WTC11 (cell line): ENCODE measurements around the gene MAGED1.

Experiments
- ATF1 ChIP-seq: sonication (generic); formaldehyde crosslinking; IDR thresholded peaks from 2 replicates; pipeline ENCODE4 v1.8.1; 2023; ENCODE audit warnings: mild to moderate bottlenecking, moderate library complexity, missing genetic modification reagents
- CBFB ChIP-seq: sonication (generic); formaldehyde crosslinking; IDR thresholded peaks from 2 replicates; pipeline ENCODE4 v1.8.1; 2022; ENCODE audit warnings: mild to moderate bottlenecking, low read depth, missing genetic modification reagents
- HMGA2 ChIP-seq: fragments of 250-450 bp; sonication (Bioruptor Pico); IDR thresholded peaks from 2 replicates; pipeline ENCODE4 v1.4.0; 2021; ENCODE audit warnings: mild to moderate bottlenecking, moderate library complexity
- JAZF1 ChIP-seq: fragments of 250-450 bp; sonication (Bioruptor Pico); IDR thresholded peaks from 2 replicates; pipeline ENCODE4 v1.9.0; 2021; ENCODE audit warnings: moderate library complexity, mild to moderate bottlenecking, inconsistent platforms
- PRRX2 ChIP-seq: fragments of 250-450 bp; sonication (Bioruptor Pico); IDR thresholded peaks from 2 replicates; pipeline ENCODE4 v1.8.0; 2021; ENCODE audit warnings: mild to moderate bottlenecking
- TCF7 ChIP-seq: sonication (generic); formaldehyde crosslinking; IDR thresholded peaks from 2 replicates; pipeline ENCODE4 v1.8.0; 2022; ENCODE audit warnings: mild to moderate bottlenecking, low read depth, missing genetic modification reagents, moderate library complexity
- TP53 ChIP-seq: sonication (generic); formaldehyde crosslinking; IDR thresholded peaks from 2 replicates; pipeline ENCODE4 v1.8.1; 2023; ENCODE audit warnings: mild to moderate bottlenecking, missing genetic modification reagents
- ZNF232 ChIP-seq: sonication (generic); formaldehyde crosslinking; IDR thresholded peaks from 2 replicates; pipeline ENCODE4 v1.8.0; 2022; ENCODE audit warnings: mild to moderate bottlenecking, missing genetic modification reagents
- ZNF423 ChIP-seq: fragments of 250-450 bp; sonication (Bioruptor Pico); IDR thresholded peaks from 2 replicates; pipeline ENCODE4 v2.1.2; 2022; ENCODE audit warnings: mild to moderate bottlenecking, moderate library complexity
- TF ChIP-seq, protein P1 (sequence below): fragments of 200-600 bp; IDR thresholded peaks from 2 replicates; pipeline ENCODE4 v1.8.0; 2022; ENCODE audit warnings: antibody characterized with exemption
- TF ChIP-seq, protein P2 (sequence below): sonication (generic); formaldehyde crosslinking; IDR thresholded peaks from 2 replicates; pipeline ENCODE4 v1.8.1; 2022; ENCODE audit warnings: low read depth, missing genetic modification reagents, borderline replicate concordance
- TF ChIP-seq, protein P3 (sequence below): fragments of 250-450 bp; sonication (Bioruptor Pico); IDR thresholded peaks from 2 replicates; pipeline ENCODE4 v1.9.0; 2021; ENCODE audit warnings: mild to moderate bottlenecking, borderline replicate concordance
- TF ChIP-seq, protein P4 (sequence below): sonication (generic); formaldehyde crosslinking; IDR thresholded peaks from 2 replicates; pipeline ENCODE4 v1.8.1; 2022; ENCODE audit warnings: mild to moderate bottlenecking, moderate library complexity, missing genetic modification reagents

DNA sequence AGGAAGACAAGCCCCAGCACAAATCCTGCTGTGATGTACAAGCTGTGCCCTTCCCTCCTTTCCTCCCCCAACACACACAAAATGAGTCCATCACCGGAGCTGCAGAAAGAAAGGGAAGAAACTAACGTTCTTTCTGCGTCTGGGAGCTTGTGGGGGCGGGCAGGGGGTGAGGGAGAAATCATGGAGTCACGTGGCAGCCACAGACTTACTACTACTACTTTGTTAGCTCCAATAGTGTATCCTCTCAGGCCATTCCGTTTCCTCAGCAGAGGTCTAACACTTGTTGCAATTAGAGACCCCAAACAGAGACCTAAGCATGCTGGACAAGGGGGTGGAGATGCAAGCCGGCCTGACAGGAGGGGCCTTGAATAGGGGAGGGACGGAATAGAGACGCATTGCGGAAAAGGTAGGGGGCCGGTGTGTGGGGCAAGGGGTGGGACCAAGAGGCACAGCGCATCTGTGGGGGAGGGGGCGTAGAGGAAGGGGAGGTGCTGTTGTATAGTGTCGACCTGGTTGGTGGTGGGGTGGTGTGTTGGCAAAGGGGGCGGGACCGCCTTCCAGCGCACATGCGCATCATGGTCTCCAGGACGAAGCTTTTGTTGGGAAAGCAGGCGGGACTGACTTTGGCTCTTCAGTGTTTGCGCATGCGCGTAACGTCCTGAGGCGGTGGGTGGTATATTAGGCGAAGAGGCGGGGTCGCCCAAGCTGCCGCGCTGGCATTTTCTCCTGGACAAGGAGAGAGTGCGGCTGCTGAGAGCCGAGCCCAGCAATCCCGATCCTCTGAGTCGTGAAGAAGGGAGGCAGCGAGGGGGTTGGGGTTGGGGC, at the start of gene MAGED1:
- TF ChIP-seq, protein P1, sequence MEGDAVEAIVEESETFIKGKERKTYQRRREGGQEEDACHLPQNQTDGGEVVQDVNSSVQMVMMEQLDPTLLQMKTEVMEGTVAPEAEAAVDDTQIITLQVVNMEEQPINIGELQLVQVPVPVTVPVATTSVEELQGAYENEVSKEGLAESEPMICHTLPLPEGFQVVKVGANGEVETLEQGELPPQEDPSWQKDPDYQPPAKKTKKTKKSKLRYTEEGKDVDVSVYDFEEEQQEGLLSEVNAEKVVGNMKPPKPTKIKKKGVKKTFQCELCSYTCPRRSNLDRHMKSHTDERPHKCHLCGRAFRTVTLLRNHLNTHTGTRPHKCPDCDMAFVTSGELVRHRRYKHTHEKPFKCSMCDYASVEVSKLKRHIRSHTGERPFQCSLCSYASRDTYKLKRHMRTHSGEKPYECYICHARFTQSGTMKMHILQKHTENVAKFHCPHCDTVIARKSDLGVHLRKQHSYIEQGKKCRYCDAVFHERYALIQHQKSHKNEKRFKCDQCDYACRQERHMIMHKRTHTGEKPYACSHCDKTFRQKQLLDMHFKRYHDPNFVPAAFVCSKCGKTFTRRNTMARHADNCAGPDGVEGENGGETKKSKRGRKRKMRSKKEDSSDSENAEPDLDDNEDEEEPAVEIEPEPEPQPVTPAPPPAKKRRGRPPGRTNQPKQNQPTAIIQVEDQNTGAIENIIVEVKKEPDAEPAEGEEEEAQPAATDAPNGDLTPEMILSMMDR, result no peak
- TF ChIP-seq ATF1 (CRISPR knock-in tag) (no peak), ZNF232 (no peak), TCF7 (CRISPR knock-in tag) (no peak), PRRX2 (CRISPR knock-in tag) (no peak), JAZF1 (CRISPR knock-in tag) (no peak), TP53 (CRISPR knock-in tag) (no peak), ZNF423 (CRISPR knock-in tag) (no peak), HMGA2 (CRISPR knock-in tag) (no peak), CBFB (CRISPR knock-in tag) (0 out of 2 replicates have a peak, but pooled peaks have one; percentile 25)
- TF ChIP-seq, protein P2, sequence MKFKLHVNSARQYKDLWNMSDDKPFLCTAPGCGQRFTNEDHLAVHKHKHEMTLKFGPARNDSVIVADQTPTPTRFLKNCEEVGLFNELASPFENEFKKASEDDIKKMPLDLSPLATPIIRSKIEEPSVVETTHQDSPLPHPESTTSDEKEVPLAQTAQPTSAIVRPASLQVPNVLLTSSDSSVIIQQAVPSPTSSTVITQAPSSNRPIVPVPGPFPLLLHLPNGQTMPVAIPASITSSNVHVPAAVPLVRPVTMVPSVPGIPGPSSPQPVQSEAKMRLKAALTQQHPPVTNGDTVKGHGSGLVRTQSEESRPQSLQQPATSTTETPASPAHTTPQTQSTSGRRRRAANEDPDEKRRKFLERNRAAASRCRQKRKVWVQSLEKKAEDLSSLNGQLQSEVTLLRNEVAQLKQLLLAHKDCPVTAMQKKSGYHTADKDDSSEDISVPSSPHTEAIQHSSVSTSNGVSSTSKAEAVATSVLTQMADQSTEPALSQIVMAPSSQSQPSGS (CRISPR knock-in tag), result no peak
- TF ChIP-seq, protein P3, sequence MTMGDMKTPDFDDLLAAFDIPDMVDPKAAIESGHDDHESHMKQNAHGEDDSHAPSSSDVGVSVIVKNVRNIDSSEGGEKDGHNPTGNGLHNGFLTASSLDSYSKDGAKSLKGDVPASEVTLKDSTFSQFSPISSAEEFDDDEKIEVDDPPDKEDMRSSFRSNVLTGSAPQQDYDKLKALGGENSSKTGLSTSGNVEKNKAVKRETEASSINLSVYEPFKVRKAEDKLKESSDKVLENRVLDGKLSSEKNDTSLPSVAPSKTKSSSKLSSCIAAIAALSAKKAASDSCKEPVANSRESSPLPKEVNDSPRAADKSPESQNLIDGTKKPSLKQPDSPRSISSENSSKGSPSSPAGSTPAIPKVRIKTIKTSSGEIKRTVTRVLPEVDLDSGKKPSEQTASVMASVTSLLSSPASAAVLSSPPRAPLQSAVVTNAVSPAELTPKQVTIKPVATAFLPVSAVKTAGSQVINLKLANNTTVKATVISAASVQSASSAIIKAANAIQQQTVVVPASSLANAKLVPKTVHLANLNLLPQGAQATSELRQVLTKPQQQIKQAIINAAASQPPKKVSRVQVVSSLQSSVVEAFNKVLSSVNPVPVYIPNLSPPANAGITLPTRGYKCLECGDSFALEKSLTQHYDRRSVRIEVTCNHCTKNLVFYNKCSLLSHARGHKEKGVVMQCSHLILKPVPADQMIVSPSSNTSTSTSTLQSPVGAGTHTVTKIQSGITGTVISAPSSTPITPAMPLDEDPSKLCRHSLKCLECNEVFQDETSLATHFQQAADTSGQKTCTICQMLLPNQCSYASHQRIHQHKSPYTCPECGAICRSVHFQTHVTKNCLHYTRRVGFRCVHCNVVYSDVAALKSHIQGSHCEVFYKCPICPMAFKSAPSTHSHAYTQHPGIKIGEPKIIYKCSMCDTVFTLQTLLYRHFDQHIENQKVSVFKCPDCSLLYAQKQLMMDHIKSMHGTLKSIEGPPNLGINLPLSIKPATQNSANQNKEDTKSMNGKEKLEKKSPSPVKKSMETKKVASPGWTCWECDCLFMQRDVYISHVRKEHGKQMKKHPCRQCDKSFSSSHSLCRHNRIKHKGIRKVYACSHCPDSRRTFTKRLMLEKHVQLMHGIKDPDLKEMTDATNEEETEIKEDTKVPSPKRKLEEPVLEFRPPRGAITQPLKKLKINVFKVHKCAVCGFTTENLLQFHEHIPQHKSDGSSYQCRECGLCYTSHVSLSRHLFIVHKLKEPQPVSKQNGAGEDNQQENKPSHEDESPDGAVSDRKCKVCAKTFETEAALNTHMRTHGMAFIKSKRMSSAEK, result no peak
- TF ChIP-seq, protein P4, sequence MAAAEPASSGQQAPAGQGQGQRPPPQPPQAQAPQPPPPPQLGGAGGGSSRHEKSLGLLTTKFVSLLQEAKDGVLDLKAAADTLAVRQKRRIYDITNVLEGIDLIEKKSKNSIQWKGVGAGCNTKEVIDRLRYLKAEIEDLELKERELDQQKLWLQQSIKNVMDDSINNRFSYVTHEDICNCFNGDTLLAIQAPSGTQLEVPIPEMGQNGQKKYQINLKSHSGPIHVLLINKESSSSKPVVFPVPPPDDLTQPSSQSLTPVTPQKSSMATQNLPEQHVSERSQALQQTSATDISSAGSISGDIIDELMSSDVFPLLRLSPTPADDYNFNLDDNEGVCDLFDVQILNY (CRISPR knock-in tag), result no peak
